ENCODE results near the gene SDHA. TPM values are rescaled to one million over a fixed set of nuclear protein-coding genes. Genes with fewer than 3 reads are reported as not detected.
"Not testable (repeated sequence)": the region's sequence is repeated elsewhere in the genome, so short reads cannot be mapped to it uniquely, and the experiment has no call there.

Gene SDHA
- polyA plus RNA-seq, 1 donor: 160 TPM

DNA sequence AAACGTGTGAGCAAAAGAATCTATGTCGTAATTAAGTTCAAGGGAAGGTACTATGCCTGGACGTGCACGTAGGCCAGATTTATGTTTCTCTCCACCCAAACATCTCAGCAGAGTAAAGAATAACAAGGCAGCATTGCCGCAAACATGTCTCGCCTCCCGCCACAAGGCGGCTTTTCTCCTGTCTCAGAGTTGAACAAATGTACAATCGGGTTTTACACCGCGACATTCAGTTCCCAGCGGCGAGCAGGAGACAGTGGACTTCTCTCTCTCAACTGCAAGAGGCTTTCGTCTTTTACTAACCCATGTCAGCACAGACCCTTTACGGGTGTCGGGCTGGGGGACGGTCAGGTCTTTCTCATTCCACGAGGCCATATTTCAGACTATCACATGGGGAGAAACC lies 21.1 kb upstream of the SDHA start:
- DNase-seq: not testable (repeated sequence)

DNA sequence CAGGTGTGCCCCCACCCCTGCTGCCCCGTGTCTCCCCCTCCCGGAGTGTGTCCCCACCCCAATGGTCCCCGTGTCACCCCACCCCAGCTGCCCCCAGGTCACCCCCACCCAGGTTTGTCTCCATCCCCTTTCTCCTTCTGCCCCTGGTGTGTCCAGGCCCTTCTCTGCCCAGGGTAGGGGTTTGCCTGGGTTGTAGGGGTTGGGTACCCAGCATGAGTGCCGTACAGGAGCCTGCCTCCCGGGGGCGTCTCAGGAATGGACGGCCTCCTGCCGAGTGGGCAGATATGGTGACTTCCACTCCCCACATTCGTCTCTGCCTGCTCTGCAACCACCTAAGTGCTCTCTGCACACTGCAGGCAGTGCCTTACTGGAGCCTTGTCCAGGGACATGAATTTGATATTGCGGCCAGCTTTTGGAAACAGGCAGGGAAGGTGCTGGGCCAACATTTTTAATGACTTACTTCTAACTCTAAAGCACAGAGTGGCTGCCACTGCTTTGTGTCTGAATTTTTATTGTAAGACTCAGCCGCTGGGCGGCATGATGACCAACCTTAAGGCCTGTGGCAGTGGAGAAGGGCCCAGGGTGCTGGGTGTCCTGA lies 20.1 kb upstream of the SDHA start:
- DNase-seq: no peak

DNA sequence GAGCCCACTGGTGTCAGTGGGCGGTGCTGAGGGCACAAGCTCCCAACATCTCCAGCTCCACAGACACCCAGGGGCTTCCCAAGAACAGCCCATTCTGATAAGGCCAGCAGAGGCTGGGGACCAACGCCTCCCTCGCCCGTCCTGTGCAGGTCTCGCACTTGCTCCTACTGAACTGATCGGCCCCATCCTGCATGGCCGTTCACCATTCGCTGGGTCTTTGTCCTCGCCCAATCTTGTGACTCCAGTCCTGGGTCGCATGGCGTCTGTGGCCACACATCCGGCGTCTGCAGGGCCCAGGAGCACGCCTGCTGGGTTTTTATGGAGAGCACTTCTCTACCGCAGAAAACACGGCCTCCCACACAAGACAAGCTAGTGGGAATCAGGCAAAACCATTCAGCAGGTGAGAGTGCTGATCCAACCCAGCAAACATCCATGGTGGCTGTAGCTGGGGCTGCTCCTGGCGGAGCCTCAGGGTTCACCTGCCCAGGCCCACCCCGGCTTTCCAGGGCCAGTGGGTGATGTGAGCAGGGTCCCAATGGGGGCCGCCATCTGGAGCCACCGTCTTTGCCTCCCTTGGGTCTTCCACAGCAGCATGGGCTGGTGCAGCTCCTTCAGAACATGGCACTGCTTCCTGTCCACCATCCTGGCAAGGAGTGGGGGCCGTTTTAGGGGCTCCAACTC lies 19.5 kb upstream of the SDHA start:
- DNase-seq: no peak

DNA sequence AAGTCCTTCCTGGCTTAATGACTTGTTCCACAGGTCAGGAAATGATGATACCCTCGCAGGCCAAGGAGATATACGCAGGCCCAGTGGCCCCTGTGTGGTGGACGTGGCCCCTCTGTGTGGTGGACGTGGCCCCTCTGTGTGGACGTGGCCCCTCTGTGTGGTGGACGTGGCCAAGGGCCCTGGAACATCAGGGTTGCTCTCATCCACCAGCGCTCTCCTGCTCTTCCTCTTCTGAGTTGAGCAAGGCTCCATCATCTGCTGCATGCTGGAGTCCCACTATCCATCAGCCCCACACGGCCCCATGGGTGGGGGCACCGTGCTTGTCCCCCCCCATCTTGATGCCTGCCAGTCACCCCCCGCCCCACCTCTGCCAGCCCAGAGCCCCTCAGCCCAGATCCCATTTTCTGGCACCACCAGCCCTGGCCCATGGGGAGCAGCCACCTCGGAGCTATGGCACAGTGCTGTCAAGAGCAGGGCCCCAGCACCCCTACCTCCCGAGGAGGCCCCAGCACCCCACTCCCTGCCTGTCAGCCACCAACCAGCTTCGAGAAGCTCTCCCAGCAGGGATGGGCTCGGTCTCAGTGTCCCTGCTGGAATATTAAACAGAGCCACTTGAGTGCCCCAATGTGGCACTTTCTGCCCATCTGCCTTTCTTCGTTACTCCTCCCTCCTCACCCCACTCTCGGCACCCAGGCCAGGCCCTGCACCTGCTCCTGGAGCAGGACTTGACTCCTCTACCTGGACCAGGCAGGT lies 18.7 kb upstream of the SDHA start:
- DNase-seq: no peak

DNA sequence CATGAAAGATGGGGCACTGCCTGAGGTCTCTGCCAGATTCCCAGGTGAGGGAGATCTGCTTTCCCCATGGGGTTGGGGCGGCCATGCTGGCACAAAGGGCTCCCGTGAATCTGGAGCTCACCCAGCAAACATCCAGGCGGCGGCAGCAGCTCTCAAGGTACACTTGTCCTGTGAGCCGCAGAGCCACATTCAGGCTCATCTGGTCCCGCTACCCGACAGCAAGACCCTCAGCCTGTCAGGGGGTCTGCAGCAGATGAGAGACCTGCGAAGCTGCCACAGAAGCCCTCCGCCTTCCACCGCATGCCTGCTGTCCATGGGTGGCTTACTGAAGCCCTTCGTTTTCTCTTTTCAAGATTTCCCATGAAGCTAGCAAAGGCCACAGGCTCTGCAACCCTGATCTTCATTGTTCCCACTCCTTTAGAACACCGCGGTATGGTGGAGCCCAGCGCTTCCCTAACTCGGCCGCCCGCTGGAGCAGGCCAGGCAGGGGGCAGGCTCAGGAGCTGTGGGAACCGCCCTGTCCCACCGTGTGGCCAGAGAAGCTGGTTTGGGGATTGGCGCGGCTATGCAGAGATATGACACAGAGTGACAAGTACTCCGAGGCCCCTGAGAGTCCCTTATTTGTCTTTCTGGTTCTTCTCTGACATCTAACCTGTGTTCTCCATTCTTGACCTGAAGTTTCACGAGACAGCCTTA lies 18.0 kb upstream of the SDHA start:
- DNase-seq: no peak

DNA sequence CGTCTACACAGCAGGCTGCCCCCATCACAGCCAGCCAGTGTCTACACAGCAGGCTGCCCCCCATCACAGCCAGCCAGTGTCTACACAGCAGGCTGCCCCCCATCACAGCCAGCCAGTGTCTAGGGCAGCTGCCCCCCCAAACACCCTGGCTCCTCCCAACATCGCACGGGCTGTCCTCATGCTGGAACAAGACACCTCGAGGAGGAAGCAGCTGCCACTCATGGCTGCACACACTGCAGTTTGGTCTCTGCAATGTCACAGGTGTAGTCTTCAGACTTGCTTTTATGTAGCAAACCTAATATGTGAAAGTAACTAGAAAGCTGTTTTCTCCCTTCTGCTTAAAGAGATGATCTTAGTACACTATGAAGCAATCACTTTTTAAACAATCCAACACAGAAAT lies 17.1 kb upstream of the SDHA start:
- no peak for DNase-seq

DNA sequence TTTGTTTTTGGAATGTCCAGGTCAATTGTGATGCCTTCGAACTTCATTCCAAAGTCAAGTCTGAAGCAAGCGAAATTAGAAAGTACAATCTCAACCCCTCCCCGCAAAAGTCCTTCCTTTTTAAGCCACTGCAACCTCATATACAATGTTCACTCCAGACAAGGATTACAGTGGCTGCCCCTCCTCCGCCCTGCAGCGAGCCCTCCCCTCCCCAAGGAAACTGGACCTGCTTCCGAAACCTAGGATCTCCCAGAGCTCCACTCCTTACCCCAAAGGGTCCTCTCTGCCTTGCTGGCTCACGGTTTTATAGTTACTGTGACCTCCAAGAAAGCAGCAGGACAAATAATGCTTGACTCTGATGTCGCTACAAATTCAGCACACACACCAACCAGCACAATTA lies 16.4 kb upstream of the SDHA start:
- DNase-seq: no peak

DNA sequence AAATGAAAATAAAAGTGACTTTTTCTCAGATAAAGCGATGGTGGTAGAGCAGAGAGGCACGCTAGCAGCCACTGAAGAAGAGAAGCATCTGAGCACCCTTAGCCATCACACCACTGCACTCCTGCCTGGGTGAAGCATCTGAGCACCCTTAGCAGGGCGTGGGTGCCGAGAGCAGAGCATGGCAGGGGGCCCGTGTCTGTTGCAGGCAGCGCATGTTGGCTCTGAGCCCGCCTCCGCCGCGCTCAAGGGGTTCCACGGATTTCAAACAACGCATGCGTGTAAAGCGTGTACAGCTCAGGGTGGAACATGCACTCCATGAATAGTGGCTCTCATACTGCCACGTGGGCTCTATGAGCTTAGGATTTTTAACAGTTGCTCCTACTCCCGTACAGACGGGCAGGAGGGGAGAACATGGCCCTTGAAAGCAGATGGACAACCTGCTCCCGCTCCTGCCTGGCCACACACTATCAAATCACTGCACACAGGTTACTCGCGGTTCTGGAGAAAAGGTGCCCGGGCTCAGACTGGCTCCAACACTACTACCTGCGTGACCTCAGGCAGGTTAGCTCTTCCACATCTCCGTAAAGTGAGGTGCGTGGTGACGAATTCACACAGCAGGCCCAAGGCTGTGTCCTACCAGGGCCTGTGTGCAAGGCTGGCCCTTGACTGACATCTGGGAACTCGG lies 14.7 kb upstream of the SDHA start:
- no peak for DNase-seq

DNA sequence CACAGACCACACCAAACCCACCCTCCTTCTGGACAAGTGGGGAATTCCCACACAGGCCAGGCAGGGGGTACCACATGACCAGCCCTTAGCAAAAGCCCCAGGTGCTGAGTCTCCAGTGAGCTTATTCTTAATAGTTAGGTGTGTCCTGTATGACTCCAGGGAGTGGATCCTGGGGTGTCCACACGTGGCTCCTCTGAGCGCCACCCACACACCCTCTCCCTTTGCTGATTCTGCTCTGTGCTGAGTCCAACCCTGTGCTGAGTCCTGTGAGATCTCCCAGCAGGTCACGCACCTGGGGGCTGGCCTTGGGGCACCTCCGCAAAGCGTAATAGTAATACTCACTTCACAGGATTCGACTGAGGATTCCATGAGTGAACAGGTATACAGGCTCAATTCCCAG lies 14.1 kb upstream of the SDHA start:
- no peak for DNase-seq

DNA sequence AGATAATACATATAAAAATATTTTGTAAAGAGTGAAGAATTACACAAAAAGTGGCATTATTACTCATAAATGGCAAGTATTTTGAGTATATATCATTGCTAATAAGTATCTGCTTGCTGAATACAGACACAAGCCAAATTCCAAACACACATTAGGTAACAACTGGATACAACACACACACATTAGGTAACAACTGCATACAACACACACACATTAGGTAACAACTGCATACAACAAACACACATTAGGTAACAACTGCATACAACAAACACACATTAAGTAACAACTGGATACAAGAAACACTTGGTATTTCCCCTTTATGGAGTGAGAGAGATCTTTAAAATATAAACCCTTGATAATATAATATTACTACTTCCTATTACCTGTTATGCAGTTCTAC lies 13.7 kb upstream of the SDHA start:
- DNase-seq: no peak

DNA sequence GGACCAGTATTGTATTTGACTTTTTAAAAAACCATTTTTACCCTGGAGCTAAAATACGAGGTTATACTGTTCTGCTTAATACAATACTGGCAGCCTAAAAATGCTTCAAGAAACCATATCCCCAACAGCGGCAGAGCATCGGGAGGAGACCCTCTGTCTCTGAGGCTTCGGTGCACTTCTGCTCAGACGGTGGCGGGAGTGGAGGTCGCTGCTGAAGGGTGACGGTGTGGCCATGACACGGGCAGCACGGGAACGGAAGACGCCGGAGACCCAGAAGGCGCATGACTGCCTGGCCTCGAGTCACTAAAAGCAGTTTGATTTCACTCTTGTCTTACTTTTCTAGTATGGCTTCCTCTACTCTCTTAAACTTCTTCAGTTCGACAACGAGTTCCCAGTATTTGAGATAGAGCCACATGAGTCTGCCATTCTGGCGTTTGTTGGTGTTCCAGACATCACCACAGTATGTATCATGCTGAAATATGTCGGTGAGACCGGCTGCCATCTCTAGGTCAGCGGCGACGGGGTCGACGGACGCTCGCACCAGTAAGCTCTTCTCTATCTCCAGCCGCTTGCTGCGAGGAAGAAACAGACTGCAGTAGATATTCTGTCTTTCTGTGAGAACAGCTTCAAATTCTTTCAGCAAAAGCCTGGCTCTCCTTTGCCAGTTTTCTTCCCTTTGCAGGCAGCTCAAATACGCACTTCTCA lies 13.0 kb upstream of the SDHA start:
- no peak for DNase-seq

DNA sequence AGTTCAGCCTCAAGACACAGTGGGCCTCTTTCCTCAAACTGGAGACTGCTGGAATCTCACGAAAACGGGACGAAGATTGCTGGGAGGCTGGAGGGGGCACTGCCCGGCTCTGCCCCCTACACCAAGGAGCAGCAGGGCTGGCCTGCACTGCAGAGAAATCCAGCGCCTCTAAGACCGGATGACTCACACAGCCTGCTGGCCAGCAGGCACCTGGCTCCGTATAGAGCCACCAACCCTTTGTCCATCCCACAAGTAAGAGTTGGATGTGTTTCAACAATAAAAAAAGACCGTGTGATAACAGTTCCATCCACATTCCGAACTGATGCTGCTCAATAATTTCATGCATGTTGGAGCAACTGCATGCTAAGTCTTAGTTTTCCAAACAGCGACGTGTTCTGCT lies 11.7 kb upstream of the SDHA start:
- no peak for DNase-seq

DNA sequence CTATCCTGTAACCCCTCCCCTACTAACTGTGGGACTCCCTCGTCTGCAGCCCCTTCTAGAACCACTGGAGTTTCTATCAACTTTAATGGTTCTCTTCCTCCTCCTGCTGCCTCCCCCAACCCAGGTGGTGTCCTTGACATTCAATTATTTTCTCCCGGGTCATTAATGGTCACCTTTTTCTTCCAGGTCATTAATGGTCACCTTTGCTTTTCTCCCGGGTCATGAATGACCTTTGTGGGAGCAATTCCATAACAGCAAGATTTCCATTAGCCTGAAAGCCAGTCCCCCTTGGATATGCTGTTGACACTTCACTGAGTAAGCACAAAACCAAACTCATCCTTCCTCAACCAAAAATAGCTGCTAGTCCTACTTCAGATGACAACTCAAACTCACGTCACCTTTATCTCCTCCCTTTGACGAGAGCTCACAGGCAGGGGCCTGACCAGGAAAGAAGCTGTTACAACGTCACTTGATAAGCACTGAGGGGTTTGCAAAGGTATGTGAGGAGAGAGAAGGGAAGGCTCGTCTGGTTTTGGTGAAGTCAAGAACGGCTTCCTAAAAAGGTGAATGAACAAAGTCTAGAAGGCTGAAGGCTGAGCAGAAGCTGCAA lies 11.1 kb upstream of the SDHA start:
- DNase-seq: no peak

DNA sequence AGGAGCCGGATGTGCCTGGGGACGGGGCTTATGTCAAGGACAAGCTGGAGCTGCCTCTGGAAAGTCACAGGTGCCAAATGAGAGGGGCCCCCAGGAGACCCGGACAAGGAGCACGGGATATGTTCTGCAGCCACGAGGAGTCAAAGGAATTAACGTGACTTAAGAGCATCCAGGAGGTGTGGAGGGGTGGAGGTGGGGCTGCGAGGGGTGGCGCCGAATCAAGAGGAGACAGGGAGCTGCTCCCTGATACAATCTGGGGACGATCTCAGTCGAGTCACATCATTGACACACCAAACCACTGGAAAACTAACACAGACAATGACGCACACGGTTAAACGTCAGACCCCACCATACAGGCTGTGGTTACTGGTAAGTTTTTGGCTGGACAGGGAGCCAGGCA lies 10.5 kb upstream of the SDHA start:
- no peak for DNase-seq

DNA sequence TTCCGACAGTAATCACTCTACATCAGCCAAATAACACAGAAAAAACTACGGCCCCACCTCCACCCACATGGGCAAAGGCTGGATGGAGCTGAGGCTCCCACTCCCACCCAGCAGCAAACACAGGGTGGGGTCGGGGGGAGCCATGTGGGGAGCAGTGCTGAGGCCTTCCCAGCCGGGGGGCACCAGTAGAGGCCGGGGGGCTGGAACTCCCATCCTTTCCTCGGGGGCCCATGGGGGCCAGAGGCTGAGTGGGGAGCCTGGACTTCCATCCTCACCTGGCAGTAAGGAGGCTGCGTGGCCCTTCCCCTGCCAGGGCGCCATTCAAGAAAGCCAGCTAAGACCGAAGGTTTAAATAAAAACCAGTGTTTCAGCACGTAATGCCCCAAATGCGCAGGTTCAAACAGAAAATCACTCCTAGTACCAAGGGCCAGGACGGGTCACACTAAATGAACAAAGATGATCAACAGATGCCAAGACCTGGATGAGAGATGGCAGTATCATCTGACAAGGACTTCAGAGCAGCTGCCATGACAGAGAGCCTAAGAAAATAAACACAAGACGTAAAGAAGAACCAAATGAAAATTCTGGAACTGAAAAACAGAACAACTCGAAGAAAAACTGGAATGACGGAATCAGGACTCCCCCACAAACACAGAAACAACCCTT lies 9.5 kb upstream of the SDHA start:
- no peak for DNase-seq

DNA sequence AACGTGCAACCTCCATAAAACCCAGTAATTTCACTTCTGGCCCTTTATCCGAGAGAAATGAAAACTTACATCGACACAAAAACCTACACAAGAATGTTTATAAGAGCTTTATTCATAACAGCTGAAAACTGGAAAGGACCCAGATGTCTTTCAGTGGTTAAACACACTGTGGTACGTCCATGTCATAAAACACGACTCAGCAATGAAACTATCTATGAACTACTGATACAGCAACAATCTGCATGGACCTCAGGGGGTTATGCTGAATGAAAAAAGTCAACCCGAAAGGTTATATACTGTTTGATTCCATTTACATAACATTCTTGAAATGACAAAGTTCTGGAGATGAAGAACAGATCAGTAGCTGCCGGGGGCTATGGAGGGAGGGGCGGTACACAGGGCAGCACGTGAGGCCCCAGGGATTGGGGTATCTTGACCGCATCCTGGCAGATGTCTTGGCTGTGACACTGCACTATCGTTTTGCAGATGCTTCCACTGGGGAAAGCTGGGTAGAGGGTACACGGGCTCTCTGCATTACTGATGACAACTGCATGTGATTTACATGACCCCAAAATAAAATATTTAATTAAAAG lies 4.2 kb upstream of the SDHA start:
- no peak for DNase-seq

DNA sequence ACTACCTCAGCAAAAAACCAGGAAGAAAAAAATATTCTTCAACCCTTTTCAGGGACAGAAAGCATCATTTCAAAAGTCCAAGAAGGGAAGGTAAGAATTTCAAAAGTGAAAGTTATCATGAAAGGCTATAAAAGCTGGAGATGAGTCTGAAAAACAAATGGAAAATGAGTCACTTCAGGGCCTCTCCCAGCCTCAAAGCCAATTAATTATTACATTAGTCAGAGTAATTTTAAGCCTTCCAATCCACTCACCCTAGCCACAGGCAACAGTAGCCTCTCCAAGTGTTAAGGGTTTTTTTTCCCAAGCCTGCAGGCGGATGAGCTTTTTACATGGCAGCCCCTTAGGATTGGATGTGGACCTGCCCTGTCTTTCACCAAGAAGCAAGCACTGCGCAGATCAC lies 2.9 kb upstream of the SDHA start:
- not testable (repeated sequence) for DNase-seq

DNA sequence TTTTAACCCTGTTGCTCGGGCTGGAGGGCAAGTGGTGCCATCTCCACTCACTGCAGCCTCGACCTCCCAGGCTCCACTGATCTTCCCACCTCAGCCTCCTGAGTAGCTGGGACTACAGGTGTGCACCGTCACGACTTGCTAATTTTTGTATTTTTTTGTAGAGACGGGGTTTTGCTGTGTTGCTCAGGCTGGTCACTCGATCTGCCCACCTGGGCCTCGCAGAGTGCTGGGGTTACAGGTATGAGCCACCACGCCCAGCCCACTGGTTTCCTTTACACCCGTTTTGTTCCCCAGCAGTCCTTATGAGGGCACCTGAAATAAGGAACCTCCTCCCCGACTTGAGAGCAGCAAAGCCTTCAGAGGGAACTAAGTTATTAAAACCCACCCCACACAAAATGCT lies 2.0 kb upstream of the SDHA start:
- not testable (repeated sequence) for DNase-seq

DNA sequence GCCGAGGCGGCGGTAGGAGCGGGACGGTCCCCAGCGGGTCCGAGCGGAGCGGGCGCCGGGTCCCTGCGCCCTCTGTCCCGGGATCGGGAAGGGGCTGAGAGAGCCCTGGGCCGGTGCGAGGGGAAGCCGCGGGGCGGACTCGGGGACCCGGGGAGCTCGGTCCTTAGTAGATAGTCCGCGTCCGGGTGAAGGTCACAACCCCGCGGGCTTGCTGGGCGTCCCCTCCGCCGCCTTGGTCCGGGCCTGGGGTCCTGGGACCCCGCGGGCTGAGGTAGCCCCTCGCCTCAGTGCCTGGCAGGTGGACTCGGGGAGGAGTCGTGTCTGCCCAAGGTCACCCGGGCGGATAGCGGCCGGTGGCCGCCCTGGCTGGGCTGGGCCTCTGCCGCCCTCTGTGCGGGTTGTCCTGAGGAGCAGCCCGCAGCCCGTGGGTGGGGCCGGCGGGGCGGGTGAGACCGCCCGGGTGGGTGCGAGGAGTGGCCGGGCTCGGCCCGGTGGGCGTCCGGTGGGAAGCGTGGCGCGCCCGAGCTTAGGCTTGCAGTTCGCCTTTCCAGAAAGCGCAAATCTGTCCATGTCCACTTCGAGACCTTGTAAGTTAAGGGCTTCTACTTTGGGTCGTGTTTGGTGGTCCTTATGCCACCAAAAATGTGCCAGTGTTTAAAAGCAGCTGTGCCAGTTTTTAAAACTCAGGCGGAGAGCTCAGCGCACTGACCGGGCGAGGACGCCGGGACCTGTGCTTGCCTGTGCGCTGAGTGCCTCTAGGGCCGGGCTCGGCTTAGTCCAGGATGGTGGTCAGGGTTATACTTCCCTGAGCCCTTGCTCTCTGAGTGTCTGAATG lies 554 bp downstream of the SDHA start:
- DNase-seq: no peak
